CD1c-positive myeloid dendritic cell (primary cell): Measurements from ENCODE around the gene KCNE1.
"Not testable (repeated sequence)": the region's sequence is repeated elsewhere in the genome, so short reads cannot be mapped to it uniquely, and the experiment has no call there.

Source experiments
- DNase-seq: peaks from one replicate; pipeline ENCODE4 v3.0.0-alpha.2; 2016; ENCODE audit errors: extremely low spot score

The KCNE1 gene

DNA sequence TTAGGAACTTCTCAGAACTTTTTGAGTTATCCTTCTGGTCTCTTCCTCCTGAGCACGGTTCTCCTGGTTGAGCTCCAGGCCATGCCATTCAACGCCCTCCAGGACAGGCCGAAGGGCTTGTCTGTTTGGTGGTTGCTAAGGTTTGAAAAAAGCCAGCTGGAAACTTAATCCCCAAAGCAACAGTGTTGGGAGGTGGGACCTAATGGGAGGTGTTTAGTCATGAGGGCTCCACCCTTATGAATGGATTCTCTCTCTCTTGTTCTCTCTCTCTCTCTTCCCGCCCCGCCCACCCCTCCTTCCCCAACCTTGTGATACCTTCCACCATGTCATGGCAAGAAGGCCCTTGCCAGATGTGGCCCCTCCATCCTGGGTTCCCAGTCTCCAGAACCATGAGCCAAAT is 829 bp downstream of the KCNE1 start:
- DNase-seq, result peak; percentile 55

DNA sequence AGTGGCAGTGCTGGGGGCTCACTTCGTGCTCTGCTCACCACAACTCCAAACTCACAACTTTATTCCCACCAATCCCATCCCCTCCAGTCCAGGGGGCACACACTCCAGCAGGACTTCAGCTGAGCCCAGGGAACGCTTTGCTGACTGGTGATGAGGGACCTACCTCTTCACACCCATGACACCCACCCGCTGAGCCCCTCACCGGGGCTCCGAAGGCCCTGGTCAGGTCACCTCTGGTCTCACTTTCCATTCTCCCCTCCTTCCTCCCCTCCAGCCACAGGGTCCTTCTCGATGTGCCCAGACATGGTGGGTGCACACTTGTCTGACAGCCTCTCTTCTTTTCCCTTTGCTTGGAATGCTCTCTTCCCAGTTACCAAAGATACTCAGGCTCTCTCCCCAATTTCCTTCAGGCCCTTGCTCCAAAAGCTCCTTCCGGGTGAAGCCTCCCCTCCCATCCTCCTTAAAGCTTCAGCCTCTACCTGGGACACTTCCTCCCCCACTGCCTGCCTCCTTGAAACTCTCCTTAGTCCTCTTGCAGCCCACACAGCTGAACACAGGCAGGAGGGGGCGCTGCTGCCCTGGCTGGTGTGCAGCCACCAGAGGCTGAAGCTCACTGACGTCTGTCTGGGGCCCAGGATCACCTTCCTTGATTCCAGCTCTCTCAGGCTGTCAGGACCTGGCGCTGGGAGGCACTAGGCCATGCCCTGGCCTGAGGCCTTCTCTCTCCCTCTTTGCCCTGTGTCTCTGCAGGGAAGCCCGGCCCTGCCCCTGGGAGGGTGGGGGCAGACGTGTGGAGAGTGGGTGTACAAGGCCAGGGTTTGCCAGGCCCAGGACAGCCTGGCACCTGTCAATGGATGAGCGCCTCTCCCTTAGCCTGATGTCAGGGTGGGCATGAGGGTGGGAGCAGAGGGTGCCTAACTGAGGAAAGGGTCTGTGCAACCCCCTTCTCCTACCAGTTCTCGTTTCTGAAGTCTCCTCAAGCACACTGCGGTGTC is 1.6 kb downstream of the KCNE1 start:
- DNase-seq, result peak; percentile 83

DNA sequence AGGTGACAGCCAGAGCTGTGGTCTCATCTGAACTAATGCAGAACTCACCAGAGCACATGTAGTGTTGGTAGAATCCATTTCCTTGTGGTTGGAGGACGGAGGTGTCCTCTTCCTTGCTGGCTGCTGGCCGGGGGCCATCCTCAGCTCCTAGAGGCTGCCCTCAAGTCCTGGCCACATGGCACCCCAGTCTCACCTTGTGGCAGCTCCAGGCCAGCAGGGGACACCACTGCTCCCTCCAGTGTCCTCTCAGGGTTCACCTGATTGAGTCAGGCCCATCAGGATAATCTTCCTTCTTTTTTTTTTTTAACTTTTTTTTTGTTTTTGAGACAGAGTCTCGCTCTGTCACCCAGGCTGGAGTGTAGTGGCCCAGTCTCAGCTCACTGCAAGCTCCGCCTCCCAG is 2.9 kb downstream of the KCNE1 start:
- DNase-seq, result no peak

DNA sequence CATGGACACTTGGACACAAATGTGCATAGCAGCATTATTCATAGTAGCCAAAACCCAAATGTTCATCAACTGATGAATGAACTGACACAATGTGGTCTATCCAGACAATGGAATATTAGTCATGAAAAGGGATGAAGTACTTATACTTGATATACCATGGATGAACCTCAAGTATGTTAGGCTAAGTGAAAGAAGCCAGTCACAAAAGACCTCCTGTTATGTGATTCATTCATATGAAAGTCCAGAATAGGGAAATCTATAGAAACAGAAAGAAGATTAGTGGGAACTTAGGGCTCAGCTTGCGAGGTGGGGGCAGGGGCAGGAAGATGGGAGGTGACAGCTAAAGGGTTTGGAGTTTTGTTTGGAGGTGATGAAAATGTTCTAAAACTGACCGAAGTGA is 7.4 kb downstream of the KCNE1 start:
- no peak for DNase-seq

DNA sequence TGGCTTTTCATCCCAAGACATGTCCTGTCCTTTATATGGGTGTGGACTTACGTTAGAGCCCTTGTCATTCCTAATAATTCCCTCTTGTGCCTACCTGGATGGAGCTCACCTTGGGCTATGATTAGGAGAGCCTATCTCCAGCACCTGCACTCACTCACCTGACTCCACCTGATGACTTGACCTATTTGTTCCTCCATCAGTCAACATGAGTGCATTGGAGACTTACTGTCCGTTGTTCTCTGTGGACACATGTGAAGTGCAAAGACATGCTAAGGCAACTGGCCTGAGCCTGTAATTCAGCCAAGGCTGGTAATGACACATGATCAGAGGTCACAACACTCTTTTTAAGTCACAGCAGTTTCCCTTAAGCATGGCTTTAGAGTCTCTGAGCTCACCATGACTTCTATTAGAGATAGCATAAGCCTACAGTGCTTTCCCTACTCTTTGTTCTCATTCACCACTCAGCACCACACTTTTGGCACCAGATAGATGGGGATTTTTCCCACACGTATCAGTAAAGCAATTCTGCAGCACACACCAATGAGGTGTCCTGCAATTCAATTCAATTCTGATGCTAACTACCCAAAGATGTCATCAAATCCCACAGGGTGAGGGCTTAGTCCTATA is 9.4 kb downstream of the KCNE1 start:
- DNase-seq, result no peak

DNA sequence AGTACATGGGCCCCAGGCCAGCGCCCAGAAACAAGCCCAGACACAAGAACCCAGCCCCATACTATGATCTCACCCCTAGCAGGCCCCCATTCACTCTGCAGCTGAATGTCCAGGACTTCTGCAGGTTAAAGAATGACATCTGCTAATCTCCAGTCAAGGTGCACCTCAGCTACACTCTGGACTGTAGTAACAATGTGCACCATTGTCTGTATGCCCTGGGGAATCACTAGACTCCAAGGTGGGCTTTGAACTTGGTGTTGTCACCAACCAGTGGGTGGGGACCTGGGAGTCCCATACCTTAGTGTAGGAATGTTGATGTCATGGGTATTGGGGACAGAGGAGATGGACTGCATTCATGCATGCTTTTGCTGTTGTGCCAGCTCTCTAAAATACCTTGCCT is 10.3 kb downstream of the KCNE1 start:
- DNase-seq, result no peak

DNA sequence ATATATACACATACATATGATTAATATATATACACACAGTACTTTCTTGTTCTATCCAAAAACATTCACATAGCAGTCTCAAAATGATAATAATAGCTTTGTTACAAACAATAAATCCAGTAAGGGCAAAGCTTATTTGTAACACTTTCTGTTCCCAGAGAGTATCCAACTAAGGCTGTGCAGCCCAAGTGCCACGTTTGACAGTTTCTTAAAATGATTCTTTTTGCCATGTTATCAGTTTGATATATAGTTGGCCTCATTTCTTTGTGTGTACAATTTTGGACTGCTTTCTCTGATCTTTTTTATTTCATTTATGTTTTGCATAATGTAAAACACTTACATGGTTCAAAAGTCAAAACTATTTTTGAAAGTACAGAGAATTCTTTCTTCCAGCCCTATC is 11.8 kb downstream of the KCNE1 start:
- no peak for DNase-seq

DNA sequence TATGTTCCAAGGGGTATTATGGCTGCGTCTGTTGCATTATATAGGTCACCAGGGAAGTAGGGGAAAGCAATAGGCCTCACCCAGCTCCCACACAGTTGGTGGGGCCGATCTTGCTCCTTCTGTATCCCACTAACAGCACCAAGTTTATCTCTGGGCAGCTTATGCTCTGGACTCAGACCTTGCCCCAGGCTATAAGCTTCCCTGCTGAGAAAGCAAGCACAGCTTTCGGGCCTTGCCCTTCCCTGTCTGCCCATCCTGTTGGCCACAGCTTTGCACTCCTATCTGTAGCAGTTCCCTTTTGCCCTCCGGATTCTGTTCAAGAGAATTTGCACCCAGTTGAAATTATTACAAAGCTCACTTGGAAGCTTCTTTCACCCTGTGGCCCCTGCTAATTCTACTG is 12.9 kb downstream of the KCNE1 start:
- DNase-seq, result no peak

DNA sequence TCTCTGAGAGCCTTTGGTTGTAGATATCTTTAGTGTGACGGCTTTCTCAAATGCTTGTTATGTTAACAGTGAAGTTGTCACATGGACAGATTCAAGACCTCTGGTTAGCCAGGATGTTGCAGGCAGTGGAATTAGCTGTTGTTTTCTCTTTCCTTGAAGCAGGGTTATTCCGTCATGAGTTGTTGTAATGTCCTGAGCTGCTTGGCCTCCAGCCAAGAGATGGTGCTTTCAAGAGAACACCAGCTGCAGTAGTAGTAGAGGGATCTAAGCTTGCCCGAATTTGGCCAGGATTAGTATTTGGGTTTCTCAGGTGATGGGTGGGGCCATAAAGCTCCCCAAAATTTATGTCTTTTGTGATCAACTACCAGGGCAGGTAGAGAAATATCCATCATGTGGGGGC is 13.4 kb downstream of the KCNE1 start:
- DNase-seq, result no peak

DNA sequence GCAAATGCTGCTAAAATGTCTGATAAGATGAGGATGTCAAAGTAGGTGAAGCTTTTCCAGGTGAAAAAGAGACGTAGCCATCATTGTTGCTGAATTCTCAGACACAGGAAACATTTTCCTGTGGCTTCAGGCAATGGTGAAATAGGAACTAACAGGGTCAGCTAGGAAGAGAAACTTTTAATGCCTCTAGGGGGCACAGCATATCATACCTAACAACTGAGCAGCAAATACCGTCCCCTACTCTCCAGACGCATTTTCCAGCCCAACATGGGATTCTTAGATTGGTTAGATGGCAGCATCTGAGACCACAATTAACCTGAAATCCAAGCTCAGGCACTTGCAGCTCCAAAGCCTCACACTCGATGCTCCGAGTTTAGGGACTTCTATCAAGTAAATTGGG is 28.2 kb downstream of the KCNE1 start:
- DNase-seq, result not testable (repeated sequence)

DNA sequence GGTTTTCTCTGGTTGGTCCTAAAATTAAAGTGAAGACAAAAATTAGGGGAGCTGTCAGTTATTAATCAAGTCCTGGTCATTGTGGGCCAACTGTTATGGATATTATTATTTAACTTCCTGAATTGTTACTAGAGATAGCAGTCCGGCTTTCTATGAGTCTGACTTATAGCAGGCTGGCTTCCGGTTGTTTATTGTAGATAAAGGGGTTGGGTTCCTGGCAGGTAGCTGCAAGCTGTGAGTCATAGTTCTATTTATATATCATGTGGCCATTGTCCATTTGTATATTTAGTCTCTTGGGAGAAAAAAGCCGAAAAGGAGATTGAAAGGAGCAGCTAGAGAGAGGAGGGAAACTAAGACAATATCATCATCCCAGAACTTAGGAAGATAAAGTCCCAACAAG is 28.6 kb downstream of the KCNE1 start:
- DNase-seq, result not testable (repeated sequence)

DNA sequence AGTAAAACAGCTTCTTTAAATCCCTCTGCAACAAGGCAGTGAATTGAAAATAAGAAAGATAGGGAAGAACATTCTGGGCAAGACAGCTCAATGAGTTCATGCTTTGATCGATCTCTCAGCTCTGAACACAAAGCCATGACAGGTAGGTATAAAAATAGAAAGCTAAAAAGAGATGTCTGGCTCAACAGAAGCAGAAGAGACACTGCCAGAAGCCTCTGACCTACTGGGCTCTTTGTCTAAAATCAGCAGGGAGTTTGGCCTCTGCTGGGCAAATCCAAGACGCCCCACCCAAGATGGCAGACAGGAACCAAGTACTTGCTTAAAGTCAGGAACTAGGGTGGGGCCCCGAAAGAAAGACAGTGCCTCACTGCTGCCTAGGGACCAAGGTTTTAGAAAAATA is 44.7 kb downstream of the KCNE1 start:
- DNase-seq, result not testable (repeated sequence)

DNA sequence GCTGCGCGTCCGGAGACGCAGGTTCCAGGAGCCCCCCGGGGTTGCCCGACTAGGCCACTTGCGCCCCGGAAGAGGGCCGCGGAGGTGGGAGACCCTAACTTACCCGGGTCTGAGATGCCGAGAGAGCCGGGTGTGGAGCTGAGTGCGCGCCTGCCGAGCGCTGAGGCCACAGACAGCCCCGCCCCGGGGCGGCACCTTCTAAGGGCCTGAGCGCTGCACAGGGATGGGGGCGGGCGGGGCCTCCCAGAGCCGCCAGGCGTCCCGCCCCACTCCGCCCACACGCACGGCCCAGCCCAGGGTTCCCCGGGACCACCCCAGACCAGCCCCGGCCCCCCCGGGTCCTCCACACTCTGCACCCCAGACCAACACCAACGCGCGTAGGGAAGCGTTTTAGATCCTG is 52.6 kb downstream of the KCNE1 start:
- not testable (repeated sequence) for DNase-seq

DNA sequence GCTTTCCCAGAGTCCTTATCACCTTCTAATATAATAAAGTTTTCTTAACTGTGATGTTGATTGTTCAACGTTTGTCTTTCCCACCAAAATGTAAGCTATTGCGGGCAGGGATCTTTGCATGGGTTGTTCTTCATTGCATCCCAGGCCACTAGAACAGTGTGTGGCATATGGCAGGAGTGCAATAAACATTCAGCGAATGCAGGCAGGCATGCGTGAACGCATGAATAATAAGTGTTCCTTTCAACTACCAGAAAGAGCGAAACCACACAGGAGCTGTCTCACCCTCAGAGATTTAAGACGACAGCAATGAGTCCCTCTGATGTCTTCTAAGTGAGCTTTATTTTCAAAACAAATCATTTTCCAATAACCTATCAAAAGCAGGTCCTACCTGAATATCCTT is 53.7 kb downstream of the KCNE1 start:
- not testable (repeated sequence) for DNase-seq

DNA sequence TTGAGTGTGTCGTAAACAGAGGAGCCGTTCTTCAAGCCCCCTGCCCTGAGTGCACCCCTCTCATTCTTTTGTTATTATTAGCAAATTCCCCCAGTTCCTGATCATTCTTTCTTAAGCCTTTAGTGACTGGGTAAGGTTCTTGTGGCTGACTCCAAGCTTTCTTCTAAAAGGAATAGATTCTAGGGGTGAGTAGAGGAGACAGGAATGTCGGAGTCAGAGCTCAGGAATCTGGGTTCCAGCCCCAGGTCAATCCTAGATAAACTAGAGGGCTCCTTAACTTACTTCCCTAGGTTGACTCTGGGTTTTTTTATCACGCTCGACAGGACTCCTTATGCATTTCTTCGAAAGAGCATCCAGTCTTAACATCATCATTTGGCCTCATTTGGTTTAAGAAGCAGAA is 55.8 kb downstream of the KCNE1 start:
- not testable (repeated sequence) for DNase-seq

DNA sequence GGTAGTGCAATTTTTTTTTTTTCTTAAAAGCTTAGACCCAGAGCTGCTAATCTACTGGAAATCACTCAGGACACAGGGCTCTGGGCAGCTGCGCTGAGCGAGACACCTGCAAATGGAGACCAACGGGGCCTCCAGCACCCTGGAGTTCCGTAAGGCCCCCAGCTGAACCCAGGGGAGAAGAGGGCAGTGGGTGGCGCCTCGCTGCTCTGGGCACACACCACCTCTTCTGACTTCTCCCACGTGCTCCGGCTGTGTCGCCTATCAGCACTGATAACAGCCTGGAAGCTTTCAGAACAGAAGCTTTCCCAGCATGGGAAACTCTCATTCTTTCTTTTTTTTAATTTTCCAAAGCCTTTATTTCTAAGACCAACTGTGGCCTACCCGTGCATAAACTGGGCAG is 56.4 kb downstream of the KCNE1 start:
- not testable (repeated sequence) for DNase-seq

DNA sequence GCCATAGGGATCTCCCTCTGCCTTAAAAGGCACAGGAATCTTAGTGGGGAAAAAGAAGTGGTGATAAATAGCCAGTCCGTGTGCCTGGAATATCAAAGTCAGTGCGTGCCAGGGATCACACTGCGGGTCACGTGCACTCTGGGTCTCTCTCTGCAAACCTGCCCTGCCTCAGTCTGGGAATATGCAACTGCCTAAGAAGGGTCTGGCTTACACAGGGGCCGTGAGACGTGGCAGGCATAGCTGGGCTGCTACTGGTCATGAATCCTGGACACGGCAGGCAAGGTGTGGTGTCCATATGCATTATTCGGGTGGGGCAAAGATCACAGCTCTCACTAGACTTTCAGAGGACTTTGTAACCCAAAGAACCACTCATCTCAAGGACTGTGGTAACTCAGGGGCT is 65.0 kb downstream of the KCNE1 start:
- DNase-seq, result not testable (repeated sequence)

DNA sequence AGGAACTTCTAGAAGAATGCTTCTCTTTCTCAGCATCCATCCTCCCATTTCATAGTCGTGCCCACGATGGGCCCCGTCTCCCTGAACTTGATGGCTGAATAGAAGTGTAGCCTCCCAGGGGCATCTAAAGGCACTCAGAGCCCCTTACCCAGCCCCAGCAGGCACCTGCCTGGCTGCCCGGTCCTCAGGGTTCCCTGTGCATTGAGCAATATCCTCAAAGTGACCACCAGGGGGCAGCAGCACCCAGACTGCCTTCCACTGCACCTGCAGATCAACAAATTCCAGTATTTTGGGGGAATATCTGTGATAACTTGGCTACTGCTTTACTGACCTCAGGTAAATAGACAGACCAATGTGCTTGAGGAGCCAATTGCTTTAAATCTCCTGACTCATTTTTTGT is 68.5 kb downstream of the KCNE1 start:
- not testable (repeated sequence) for DNase-seq

DNA sequence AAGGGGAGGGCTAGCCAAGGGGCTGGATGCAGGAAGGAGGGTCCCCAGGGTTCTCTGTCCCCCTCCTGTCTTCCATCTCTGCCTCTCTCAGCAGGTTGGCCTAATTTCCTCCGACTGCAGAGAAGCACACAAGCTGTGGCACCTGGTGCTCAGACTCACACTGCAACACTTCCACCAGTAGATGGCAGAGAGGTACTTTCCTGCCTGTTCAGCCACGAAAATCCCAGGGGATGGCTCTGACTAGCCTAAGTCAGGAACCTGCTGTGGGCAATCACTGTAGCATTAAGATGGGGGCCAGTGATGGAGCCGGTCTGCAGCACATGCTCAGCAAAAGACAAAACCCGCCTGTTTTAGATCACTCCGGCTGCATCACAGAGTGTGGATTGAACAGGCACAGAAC is 82.3 kb downstream of the KCNE1 start:
- not testable (repeated sequence) for DNase-seq

DNA sequence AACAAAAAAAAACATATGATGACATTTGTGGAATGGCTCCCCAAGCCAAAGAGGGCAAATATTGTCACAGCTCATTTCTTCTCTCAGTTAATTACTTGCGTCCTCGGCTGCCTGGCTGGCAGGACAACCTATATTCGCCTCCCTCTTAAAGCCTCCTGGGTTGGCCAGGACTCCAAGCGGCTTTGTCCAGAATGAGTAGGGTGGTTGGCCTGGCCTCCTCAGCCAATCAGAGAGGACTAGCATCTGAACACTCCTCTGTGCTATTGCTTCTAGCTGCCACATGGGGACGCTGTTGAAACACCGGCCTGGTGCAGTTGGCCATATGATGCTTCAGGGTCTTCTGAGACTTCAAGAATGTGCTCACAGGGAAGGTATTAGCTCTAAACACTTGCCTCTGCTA is 83.6 kb downstream of the KCNE1 start:
- DNase-seq, result not testable (repeated sequence)

DNA sequence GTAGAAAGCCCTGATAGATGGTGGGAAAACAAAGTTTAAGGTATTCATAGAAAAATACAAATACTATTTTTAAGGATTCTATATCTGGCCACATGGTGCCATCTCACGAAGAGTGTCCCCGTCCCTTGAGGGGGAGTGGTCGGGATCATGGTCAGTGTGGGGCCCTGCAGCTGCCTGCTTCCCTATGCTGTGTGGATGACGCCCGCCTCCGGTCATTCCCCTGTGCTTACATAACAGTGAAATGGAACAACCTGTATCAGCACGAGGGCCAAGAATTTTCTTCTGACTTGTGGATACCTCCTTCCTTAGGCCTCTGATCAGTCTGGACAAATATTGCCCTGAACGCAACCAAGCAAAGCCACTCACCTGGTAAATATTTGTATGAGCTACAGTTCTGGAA is 84.7 kb downstream of the KCNE1 start:
- not testable (repeated sequence) for DNase-seq

DNA sequence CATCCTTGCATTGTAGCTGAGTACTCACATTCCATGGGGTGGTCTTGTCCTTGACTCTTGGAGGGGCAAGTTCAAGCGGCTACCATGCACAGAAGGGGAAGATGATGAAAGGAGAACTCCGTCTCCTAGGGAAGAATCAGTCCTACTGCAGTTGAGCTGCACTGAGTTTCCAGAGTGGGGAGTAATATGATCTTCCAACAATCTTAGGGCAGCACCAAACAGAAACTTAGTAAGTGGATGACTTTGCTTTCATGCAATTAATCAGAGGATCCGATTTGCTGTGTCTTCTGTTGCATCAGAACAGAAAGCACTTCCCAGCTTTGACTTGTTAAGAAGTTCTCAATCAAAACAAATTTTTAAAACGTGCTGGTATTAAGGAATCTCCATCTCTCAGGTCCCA is 88.2 kb downstream of the KCNE1 start, which contains the start of gene SMIM34:
SMIM34 (minus strand) TSS at position 147 of the 400 bp plus-strand sequence; CDS start at position 35, 112 bp downstream.
- not testable (repeated sequence) for DNase-seq
